ENCODE results near the gene MARCHF9.

MARCHF9 gene

GRCh38 chr12:57715786-57716185 is 39.1 kb upstream of the MARCHF9 start:
- Mint-ChIP-seq H3K4me3 (no peak overlapping the region), H3K9me3 (peaks cover 7% of the 10 kb centered on the region), H3K36me3 (ENCODE audit: low read depth) (peaks cover 59% of the 10 kb centered on the region), H3K27ac (no peak overlapping the region), H3K27me3 (ENCODE audit: low read depth) (no peaks in the 10 kb centered on the region), H3K4me1 (no peaks in the 10 kb centered on the region)
- no peak for TF ChIP-seq CTCF (IDR thresholded peaks at IDR 0.05; ENCODE audit: unreplicated experiment in 3 of 3)

DNA sequence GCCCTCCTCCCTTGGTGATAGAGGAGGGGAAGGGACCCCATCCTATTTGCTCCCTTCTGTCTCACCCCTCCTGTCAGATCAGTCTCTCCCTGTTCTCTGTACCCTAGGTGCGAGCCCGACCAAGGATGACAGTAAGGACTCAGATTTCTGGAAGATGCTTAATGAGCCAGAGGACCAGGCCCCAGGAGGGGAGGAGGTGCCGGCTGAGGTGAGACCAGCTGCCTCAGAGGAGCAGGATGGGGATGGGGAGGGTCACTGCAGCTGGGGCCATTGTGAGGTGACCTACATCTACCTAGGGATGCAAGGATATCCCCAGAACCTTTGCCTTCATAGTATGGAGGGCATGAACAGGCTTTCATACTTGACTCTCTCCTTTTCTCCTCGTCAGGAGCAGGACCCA is 38.6 kb upstream of the MARCHF9 start:
- Mint-ChIP-seq H3K27ac (no peak overlapping the region), H3K9me3 (peaks cover 7% of the 10 kb centered on the region), H3K4me3 (no peak overlapping the region), H3K36me3 (ENCODE audit: low read depth) (peaks cover 57% of the 10 kb centered on the region), H3K27me3 (ENCODE audit: low read depth) (no peaks in the 10 kb centered on the region), H3K4me1 (no peaks in the 10 kb centered on the region)
- no peak for TF ChIP-seq CTCF (IDR thresholded peaks at IDR 0.05; ENCODE audit: unreplicated experiment in 3 of 3)

- Mint-ChIP-seq H3K27me3 (ENCODE audit: low read depth) (no peaks in the 10 kb centered on the region), H3K27ac (no peak overlapping the region), H3K36me3 (ENCODE audit: low read depth) (peaks cover 55% of the 10 kb centered on the region), H3K4me3 (no peak overlapping the region), H3K4me1 (no peaks in the 10 kb centered on the region), H3K9me3 (peaks cover 2% of the 10 kb centered on the region)
- TF ChIP-seq CTCF (IDR thresholded peaks at IDR 0.05; ENCODE audit: unreplicated experiment in 3 of 3), result no peak
Observed at GRCh38 chr12:57717131-57717530, 37.8 kb upstream of the MARCHF9 start.

- no peak overlapping the region for H3K27ac Mint-ChIP-seq
- H3K27me3 Mint-ChIP-seq (ENCODE audit: low read depth), result peaks cover 6% of the 10 kb centered on the region
- no peaks in the 10 kb centered on the region for H3K9me3 Mint-ChIP-seq
- TF ChIP-seq CTCF (IDR thresholded peaks at IDR 0.05; ENCODE audit: unreplicated experiment in 3 of 3), result no peak
- no peaks in the 10 kb centered on the region for H3K4me1 Mint-ChIP-seq
- H3K4me3 Mint-ChIP-seq, result no peak overlapping the region
- peaks cover 47% of the 10 kb centered on the region for H3K36me3 Mint-ChIP-seq (ENCODE audit: low read depth)
Observed at GRCh38 chr12:57717846-57718640, 36.9 kb upstream of the MARCHF9 start.

DNA sequence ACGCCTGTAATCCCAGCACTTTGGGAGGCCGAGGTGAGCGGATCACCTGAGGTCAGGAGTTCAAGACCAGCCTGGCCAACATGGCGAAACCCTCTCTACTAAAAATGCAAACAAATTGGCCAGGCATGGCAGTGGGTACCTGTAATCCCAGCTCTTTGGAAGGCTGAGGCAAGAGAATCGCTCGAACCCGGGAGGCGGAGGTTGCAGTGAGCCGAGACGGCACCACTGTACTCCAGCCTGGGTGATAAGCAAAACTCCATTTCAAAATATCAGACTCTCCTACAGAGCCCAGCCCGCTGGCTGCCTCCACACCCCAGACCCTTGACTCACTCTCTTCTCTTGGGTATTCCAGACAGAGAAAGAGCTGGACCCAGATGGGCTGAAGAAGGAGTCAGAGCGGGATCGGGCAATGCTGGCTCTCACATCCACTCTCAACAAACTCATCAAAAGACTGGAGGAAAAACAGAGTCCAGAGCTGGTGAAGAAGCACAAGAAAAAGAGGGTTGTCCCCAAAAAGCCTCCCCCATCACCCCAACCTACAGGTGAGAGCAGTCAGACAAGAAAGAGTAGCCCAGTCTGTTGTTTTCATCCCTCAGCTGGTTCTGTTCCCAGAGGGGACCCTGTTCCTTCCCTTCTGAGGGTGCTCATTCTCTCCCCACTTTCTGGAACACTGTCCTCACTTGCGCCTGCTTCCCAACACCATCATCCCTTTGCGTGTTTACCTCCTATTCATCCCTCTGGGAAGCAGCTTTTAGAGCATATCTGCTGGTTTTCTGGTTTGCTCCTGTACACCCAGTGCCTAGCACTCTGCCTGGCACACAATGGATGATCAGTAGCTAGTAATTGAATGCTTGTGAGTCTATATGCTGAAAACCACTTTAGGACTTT is 36.0 kb upstream of the MARCHF9 start:
- Mint-ChIP-seq H3K4me3 (no peak overlapping the region), H3K4me1 (no peaks in the 10 kb centered on the region), H3K9me3 (no peaks in the 10 kb centered on the region), H3K36me3 (ENCODE audit: low read depth) (peaks cover 39% of the 10 kb centered on the region), H3K27ac (no peak overlapping the region), H3K27me3 (ENCODE audit: low read depth) (peaks cover 14% of the 10 kb centered on the region)
- no peak for TF ChIP-seq CTCF (IDR thresholded peaks at IDR 0.05; ENCODE audit: unreplicated experiment in 3 of 3)
